SK-N-SH treated with all-trans-retinoic acid at 6 μM for 48 hours (cell line): ENCODE data around the gene KIF6.

Experiments used
- ARNTL ChIP-seq: fragments of 450-650 bp; formaldehyde crosslinking; IDR thresholded peaks from 2 replicates; pipeline ENCODE4 v1.5.0; 2020; ENCODE audit warnings: low read depth, mild to moderate bottlenecking, moderate library complexity, borderline replicate concordance
- PPARA ChIP-seq: fragments of 250-450 bp; sonication (Bioruptor Pico); IDR thresholded peaks from 2 replicates; pipeline ENCODE4 v1.5.0; 2020; ENCODE audit warnings: mild to moderate bottlenecking, borderline replicate concordance
- ZC3H10 ChIP-seq: fragments of 250-450 bp; sonication (Bioruptor Pico); IDR thresholded peaks from 2 replicates; pipeline ENCODE4 v1.5.1; 2021; ENCODE audit warnings: mild to moderate bottlenecking, moderate library complexity
- ZNF8 ChIP-seq: fragments of 450-650 bp; formaldehyde crosslinking; IDR thresholded peaks from 2 replicates; pipeline ENCODE4 v1.5.0; 2020; ENCODE audit warnings: mild to moderate bottlenecking, moderate library complexity
- TF ChIP-seq, protein P1 (sequence below): fragments of 250-450 bp; sonication (Bioruptor Pico); IDR thresholded peaks from 2 replicates; pipeline ENCODE4 v1.8.0; 2020; ENCODE audit warnings: mild to moderate bottlenecking, moderate library complexity, borderline replicate concordance
- TF ChIP-seq, protein P2 (sequence below): fragments of 250-450 bp; sonication (Bioruptor Pico); IDR thresholded peaks from 2 replicates; pipeline ENCODE4 v1.5.1; 2021; ENCODE audit warnings: mild to moderate bottlenecking, moderate library complexity
- TF ChIP-seq, protein P3 (sequence below): fragments of 250-450 bp; sonication (Bioruptor Pico); IDR thresholded peaks from 2 replicates; pipeline ENCODE4 v1.8.0; 2021; ENCODE audit warnings: low read depth, mild to moderate bottlenecking, moderate library complexity, borderline replicate concordance

DNA sequence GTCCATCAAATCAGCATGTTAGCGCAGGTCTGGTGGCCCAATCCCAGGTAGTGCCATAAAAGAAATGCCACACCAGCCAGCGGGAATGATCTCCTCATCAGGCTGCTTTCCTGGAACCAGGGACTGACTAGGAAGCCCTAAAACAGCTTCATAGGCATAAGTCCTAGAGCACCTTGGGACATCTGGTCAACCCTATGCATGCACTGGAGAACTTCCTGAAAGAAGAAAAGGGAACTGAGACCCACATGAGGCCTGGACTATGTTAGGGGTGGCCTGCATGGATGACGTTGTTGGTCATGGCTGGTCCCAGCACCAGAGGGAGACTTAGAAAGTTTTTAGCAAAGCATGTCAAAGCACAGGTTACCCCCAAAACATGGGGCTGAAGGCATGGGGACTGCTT lies 395.2 kb downstream of the KIF6 start:
- TF ChIP-seq PPARA: no peak
- TF ChIP-seq ARNTL (CRISPR knock-in tag): no peak
- TF ChIP-seq, protein P1, sequence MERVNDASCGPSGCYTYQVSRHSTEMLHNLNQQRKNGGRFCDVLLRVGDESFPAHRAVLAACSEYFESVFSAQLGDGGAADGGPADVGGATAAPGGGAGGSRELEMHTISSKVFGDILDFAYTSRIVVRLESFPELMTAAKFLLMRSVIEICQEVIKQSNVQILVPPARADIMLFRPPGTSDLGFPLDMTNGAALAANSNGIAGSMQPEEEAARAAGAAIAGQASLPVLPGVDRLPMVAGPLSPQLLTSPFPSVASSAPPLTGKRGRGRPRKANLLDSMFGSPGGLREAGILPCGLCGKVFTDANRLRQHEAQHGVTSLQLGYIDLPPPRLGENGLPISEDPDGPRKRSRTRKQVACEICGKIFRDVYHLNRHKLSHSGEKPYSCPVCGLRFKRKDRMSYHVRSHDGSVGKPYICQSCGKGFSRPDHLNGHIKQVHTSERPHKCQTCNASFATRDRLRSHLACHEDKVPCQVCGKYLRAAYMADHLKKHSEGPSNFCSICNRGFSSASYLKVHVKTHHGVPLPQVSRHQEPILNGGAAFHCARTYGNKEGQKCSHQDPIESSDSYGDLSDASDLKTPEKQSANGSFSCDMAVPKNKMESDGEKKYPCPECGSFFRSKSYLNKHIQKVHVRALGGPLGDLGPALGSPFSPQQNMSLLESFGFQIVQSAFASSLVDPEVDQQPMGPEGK (CRISPR knock-in tag): no peak
- no peak for TF ChIP-seq ZC3H10
- TF ChIP-seq, protein P2, sequence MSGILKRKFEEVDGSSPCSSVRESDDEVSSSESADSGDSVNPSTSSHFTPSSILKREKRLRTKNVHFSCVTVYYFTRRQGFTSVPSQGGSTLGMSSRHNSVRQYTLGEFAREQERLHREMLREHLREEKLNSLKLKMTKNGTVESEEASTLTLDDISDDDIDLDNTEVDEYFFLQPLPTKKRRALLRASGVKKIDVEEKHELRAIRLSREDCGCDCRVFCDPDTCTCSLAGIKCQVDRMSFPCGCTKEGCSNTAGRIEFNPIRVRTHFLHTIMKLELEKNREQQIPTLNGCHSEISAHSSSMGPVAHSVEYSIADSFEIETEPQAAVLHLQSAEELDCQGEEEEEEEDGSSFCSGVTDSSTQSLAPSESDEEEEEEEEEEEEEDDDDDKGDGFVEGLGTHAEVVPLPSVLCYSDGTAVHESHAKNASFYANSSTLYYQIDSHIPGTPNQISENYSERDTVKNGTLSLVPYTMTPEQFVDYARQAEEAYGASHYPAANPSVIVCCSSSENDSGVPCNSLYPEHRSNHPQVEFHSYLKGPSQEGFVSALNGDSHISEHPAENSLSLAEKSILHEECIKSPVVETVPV: no peak
- TF ChIP-seq ZNF8 (CRISPR knock-in tag): no peak
- TF ChIP-seq, protein P3, sequence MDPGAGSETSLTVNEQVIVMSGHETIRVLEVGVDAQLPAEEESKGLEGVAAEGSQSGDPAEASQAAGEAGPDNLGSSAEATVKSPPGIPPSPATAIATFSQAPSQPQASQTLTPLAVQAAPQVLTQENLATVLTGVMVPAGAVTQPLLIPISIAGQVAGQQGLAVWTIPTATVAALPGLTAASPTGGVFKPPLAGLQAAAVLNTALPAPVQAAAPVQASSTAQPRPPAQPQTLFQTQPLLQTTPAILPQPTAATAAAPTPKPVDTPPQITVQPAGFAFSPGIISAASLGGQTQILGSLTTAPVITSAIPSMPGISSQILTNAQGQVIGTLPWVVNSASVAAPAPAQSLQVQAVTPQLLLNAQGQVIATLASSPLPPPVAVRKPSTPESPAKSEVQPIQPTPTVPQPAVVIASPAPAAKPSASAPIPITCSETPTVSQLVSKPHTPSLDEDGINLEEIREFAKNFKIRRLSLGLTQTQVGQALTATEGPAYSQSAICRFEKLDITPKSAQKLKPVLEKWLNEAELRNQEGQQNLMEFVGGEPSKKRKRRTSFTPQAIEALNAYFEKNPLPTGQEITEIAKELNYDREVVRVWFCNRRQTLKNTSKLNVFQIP (CRISPR knock-in tag): no peak
